ENCODE results near the gene ZNF775.

- TF ChIP-seq EZH2 (IDR thresholded peaks at IDR 0.05; ENCODE audit: borderline replicate concordance, low read depth, low read length, severe bottlenecking): no peak
- TF ChIP-seq CTCF (IDR thresholded peaks at IDR 0.05; ENCODE audit: borderline replicate concordance, extremely low read depth, low read length, poor library complexity, severe bottlenecking): no peak
These were observed 42.7 kb downstream of the ZNF775 start for GRCh38 chr7:150421831-150422230.

Measured in DND-41 (cell line).